Vagina (tissue), 2 donors: ENCODE results near the gene GZMB. TPM values are rescaled to one million over a fixed set of nuclear protein-coding genes. Genes with fewer than 3 reads are reported as not detected.

Experiments used
- DNase-seq, 2 donors: peaks; one replicate each; pipeline ENCODE4 v3.0.0-alpha.2; 2017; ENCODE audit errors: extremely low spot score in 2 of 2
- H3K27ac ChIP-seq: fragments of 200-600 bp; sonication (generic); one replicate; pipeline ENCODE4 v1.5.1; 2019
- H3K27me3 ChIP-seq: fragments of 200-600 bp; sonication (generic); one replicate; pipeline ENCODE4 v1.5.1; 2019
- H3K36me3 ChIP-seq, 2 donors: fragments of 200-600 bp; sonication (generic); one replicate each; pipeline ENCODE4 v1.5.1; 2017 to 2019
- H3K4me1 ChIP-seq: fragments of 200-600 bp; sonication (generic); one replicate; pipeline ENCODE4 v1.5.1; 2019
- H3K4me3 ChIP-seq, 2 donors: fragments of 200-600 bp; sonication (generic); 1 replicate in 1 of 2; 2 replicates in 1 of 2; pipeline ENCODE4 v1.5.1; 2016 to 2019
- H3K9me3 ChIP-seq: fragments of 200-600 bp; sonication (generic); one replicate; pipeline ENCODE4 v1.5.1; 2019
- CTCF ChIP-seq, 3 experiments: fragments of 450-650 bp in 2 of 3; fragments of 200-600 bp in 1 of 3; sonication (generic) in 1 of 3; IDR thresholded peaks; one replicate each; pipeline ENCODE4 v1.5.1; 2017 to 2019; ENCODE audit warnings: antibody characterized with exemption in 3 of 3, mild to moderate bottlenecking in 2 of 3, moderate library complexity in 2 of 3
- POLR2A ChIP-seq, 2 donors: fragments of 450-650 bp; IDR thresholded peaks; one replicate each; pipeline ENCODE4 v1.6.1; 2017; ENCODE audit warnings: antibody characterized with exemption in 2 of 2, mild to moderate bottlenecking in 2 of 2, moderate library complexity in 2 of 2
- POLR2AphosphoS5 ChIP-seq, 2 donors: sonication (generic); formaldehyde crosslinking; IDR thresholded peaks; one replicate each; pipeline ENCODE4 v1.9.0; 2017; ENCODE audit warnings: antibody characterized with exemption in 2 of 2, mild to moderate bottlenecking in 2 of 2, low read depth in 1 of 2; ENCODE audit not compliant: insufficient read depth in 1 of 2
- intact Hi-C: fragments of 100-400 bp; cut with DNase I; formaldehyde crosslinking; loops from one replicate; pipeline ENCODE4 v1.15.1; 2023
- total RNA-seq: library from RNA; depleted of rRNA; stranded (reverse); fragments of >200 nt; gene quantifications from one replicate; pipeline ENCODE4 v1.2.3, GENCODE V29; 2016

GZMB gene
- total RNA-seq, 1 donor from 2014 or later, result 2.2 TPM

GRCh38 chr14:24639905-24640304, 5.9 kb upstream of the GZMB start:
- Histone ChIP-seq H3K4me3 (no peak overlapping the region), H3K36me3 (no peaks in the 10 kb centered on the region), H3K27ac (no peak overlapping the region), H3K9me3 (no peaks in the 10 kb centered on the region), H3K4me1 (no peaks in the 10 kb centered on the region), H3K27me3 (no peaks in the 10 kb centered on the region)
- no peak for DNase-seq
- TF ChIP-seq POLR2AphosphoS5 (IDR thresholded peaks at IDR 0.05; ENCODE audit: insufficient read depth in 1 of 2, low read depth in 1 of 2) (no peak), POLR2A (IDR thresholded peaks at IDR 0.05) (no peak), CTCF (IDR thresholded peaks at IDR 0.05) (no peak)
- intact Hi-C loops, result no loop called here

- no peak overlapping the region for H3K4me3 ChIP-seq
- H3K27ac ChIP-seq, result no peak overlapping the region
- no peak for DNase-seq
- intact Hi-C loops, result no loop called here
- TF ChIP-seq POLR2A (IDR thresholded peaks at IDR 0.05), result no peak
- TF ChIP-seq CTCF (IDR thresholded peaks at IDR 0.05), result no peak
- TF ChIP-seq POLR2AphosphoS5 (IDR thresholded peaks at IDR 0.05; ENCODE audit: insufficient read depth in 1 of 2, low read depth in 1 of 2), result no peak
- no peaks in the 10 kb centered on the region for H3K9me3 ChIP-seq
- no peaks in the 10 kb centered on the region for H3K27me3 ChIP-seq
- no peaks in the 10 kb centered on the region for H3K36me3 ChIP-seq
- H3K4me1 ChIP-seq, result no peaks in the 10 kb centered on the region
Observed at GRCh38 chr14:24639270-24639669, 5.3 kb upstream of the GZMB start.

GRCh38 chr14:24633353-24633752, 637 bp downstream of the GZMB start:
- Histone ChIP-seq H3K9me3 (no peaks in the 10 kb centered on the region), H3K27ac (no peak overlapping the region), H3K27me3 (no peaks in the 10 kb centered on the region), H3K4me1 (peaks cover 8% of the 10 kb centered on the region), H3K4me3 (no peak overlapping the region), H3K36me3 (no peaks in the 10 kb centered on the region)
- DNase-seq, result no peak
- TF ChIP-seq POLR2A (IDR thresholded peaks at IDR 0.05) (no peak), POLR2AphosphoS5 (IDR thresholded peaks at IDR 0.05; ENCODE audit: insufficient read depth in 1 of 2, low read depth in 1 of 2) (no peak), CTCF (IDR thresholded peaks at IDR 0.05) (no peak)
- intact Hi-C loops, result no loop called here

GRCh38 chr14:24632761-24633160, 1.2 kb downstream of the GZMB start:
- no peaks in the 10 kb centered on the region for H3K36me3 ChIP-seq
- H3K9me3 ChIP-seq, result no peaks in the 10 kb centered on the region
- TF ChIP-seq CTCF (IDR thresholded peaks at IDR 0.05), result no peak
- TF ChIP-seq POLR2A (IDR thresholded peaks at IDR 0.05), result no peak
- no peak for TF ChIP-seq POLR2AphosphoS5 (IDR thresholded peaks at IDR 0.05; ENCODE audit: insufficient read depth in 1 of 2, low read depth in 1 of 2)
- peaks cover 8% of the 10 kb centered on the region for H3K4me1 ChIP-seq
- DNase-seq, result no peak
- H3K27ac ChIP-seq, result no peak overlapping the region
- no peaks in the 10 kb centered on the region for H3K27me3 ChIP-seq
- intact Hi-C loops, result no loop called here
- H3K4me3 ChIP-seq, result no peak overlapping the region

GRCh38 chr14:24632336-24632735, 1.7 kb downstream of the GZMB start:
- H3K4me3 ChIP-seq, result no peak overlapping the region
- no peaks in the 10 kb centered on the region for H3K9me3 ChIP-seq
- H3K27ac ChIP-seq, result no peak overlapping the region
- intact Hi-C loops, result no loop called here
- no peaks in the 10 kb centered on the region for H3K36me3 ChIP-seq
- no peaks in the 10 kb centered on the region for H3K27me3 ChIP-seq
- no peak for DNase-seq
- peaks cover 8% of the 10 kb centered on the region for H3K4me1 ChIP-seq
- TF ChIP-seq POLR2AphosphoS5 (IDR thresholded peaks at IDR 0.05; ENCODE audit: insufficient read depth in 1 of 2, low read depth in 1 of 2) (no peak), POLR2A (IDR thresholded peaks at IDR 0.05) (no peak), CTCF (IDR thresholded peaks at IDR 0.05) (no peak)
